Mucosa of gallbladder (tissue), 1 donor: ENCODE data around the gene MTLN. TPM values are rescaled to one million over a fixed set of nuclear protein-coding genes. Genes with fewer than 3 reads are reported as not detected.
"Not testable (repeated sequence)": the region's sequence is repeated elsewhere in the genome, so short reads cannot be mapped to it uniquely, and the experiment has no call there.

Experiments
- DNase-seq: peaks from one replicate; pipeline ENCODE4 v3.0.0-alpha.2; 2020; ENCODE audit warnings: low spot score
- total RNA-seq: library from RNA; stranded (reverse); gene quantifications from one replicate; pipeline ENCODE4 v1.2.1, GENCODE V29; 2021
- donor health status: DM: no; HTN: no; CAD: no.

Gene MTLN
- total RNA-seq, 1 donor from 2014 or later: 60.0 TPM

DNA sequence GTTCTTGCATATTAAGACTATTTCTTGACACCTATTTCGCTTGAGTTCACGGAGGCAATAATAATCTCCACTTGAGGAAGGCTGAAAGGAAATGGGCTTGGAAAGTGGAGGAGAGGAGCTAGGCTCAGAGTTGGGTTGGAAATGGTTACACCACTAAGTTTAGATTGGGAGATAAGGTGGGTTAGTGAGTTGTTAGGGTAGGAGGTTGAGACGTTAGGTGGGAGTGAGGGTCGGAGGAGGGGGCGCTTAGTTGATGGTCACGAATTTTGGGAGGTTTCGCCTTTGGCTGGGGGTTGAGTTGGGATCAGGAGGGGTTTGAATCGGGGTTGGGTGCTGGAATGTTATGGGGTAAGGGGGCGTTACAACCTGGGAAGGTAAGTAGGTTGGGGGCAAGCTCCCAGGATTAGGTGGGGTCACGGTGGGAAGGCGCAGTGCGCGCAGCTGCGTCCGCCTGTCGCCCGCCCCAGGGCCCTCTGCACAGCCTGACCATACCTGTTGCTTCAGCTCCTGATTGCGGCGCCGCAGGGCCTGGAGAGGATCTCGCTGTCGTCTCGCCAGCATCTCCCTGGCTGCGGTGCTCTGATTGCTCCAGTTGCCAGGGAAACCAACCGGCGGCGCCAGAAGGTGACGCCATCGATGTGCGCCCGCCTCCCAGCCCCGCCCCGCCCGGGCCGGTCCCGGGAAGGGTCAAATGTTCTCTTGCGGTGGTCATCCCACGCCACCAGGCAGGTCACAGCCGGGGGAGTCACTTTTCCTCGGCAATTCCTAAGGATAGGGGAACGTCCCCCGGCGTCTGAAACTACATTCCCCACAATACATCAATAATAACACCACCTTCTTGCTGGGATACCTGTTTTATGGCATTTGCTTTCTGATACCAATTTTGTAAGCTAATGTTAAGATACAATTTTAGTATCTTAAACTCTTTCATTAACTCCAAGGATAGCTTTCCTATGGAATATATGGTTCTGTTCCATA lies 7.7 kb downstream of the MTLN start, which contains the start of gene NPHP1:
TSS of gene NPHP1 (minus strand) at position 606 of the 978 bp plus-strand sequence. CDS start at position 561, 45 bp downstream.
- peak; percentile 88 for DNase-seq

DNA sequence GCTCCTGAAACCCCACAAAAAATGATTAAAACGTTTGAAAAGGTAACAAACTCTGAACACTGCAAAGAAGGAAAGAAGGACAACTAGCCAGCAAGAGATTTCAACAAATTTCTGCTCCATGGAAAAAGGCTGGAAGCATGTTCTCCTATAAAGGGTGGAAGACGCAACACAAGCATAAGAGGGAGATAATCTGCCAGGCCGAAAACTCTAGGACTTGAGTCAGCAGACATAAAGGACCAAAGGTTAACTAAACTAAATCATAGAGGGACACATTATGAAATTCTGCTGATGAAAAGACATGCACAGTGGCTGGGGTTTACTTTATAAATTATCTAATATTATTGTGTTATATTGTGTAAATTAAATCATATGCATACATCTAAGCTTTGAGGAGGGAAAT lies 14.3 kb downstream of the MTLN start:
- no peak for DNase-seq

DNA sequence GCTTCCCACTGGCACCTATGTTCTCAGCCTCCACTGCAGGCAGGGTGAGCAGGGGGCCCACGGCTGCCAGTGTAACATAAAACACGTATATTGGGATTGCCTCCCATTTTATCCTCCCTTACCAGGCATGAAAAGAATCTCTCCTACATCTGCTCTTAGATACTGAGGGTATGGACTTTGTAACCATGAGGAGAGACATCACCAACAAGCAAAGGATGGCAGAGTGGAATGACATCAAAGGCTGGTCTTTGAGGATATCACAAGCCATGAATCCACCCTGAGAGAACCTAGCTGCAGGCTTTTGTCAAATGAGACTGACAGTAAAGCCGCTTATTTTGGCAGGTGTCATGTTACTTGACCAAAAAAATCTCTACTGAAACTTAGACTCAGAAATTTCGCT lies 14.9 kb downstream of the MTLN start:
- DNase-seq: no peak

DNA sequence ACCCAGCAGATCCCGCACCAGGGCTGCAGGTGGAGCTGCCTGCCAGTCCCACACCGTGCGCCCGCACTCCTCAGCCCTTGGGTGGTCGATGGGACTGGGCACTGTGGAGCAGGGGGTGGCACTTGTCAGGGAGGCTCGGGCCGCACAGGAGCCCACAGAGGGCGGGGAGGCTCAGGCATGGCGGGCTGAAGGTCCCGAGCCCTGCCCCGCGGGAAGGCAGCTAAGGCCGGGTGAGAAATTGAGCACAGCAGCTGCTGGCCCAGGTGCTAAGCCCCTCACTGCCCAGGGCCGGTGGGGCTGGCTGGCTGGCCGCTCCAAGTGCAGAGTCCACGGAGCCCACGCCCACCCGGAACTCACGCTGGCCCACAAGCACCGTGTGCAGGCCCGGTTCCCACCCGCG lies 22.2 kb downstream of the MTLN start:
- not testable (repeated sequence) for DNase-seq

DNA sequence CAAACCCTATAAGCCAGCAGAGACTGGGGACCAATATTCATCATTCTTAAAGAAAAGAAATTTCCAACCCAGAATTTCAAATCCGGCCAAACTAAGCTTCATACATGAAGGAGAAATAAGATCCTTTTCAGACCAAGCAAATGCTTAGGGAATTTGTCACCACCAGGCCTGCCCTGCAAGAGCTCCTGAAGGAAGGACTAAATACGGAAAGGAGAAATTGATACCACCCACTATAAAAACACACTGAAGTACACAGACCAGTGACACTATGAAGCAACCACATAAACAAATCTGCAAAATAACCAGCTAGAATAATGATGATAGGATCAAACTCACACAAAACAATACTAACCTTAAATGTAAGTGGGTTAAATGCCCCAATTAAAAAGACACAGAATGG lies 29.9 kb downstream of the MTLN start:
- DNase-seq: no peak

DNA sequence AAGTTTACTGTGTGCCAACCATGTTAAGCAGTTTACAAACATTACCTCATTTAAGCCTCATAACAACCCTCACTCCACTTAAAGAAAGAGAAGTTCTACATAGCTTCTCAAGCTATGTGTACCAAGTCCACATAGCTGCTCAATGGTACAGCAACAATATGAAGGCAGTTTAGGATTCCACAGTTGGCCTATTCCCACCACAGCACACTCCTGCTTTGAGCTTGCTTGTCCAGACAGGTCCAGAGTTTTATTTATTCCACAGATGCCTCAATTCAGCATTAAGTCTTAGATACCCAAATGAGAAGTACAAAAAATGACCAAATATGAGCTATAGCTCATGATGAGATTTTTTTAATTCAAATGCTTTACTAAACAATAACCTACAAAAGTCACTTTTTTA lies 32.3 kb downstream of the MTLN start:
- no peak for DNase-seq

DNA sequence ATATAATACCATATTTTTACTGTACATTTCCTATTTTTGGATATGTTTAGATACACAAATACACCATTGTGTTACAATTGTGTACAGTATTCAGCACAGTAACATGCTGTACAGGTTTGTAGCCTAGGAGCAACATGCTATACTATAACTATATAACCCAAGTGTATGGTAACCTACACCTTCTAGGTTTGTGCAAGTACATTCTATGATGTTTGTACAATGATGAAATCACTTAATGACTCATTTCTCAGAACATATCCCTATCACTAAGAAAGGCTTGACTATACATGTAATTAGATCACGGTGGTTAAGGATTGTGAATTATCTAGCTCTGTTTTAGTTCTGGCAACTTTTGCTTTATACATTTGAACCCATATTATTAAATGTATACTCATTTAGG lies 38.8 kb downstream of the MTLN start:
- no peak for DNase-seq

DNA sequence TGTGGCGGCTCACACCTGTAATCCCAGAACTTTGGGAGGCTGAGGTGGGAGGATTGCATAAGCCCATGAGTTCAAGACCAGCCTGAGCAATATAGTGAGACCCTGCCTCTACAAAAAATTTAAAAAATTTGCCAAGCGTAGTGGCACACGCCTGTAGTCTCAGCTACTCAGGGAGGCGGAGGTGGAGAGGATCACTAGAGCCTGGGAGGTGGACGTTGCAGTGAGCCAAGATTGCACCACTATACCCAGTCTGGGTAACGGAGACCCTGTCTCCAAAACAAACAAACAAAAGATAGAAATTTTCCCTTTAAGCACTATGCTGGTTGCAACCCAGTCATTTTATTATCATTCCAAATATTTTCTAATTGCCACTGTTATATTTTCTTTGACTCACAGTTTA lies 39.8 kb downstream of the MTLN start:
- DNase-seq: no peak

DNA sequence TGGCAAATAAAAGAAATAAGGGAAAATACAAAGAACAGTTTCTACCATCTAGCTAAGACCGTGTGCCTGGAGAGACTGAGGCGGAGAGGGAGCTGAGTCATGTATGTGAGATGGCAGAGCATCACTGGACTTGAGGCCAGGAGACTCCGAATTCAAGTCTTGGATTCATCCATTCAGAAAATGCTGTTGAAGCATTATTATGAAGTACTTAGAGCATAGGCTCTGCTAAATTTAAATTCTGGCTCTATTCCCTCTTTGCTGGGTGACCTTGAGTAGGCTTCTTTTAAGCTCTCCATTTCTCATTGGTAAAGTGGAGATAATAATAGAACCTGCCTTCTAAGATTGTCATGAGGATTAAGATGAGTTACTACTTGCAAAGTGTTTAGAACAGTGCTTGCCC lies 42.2 kb downstream of the MTLN start:
- no peak for DNase-seq

DNA sequence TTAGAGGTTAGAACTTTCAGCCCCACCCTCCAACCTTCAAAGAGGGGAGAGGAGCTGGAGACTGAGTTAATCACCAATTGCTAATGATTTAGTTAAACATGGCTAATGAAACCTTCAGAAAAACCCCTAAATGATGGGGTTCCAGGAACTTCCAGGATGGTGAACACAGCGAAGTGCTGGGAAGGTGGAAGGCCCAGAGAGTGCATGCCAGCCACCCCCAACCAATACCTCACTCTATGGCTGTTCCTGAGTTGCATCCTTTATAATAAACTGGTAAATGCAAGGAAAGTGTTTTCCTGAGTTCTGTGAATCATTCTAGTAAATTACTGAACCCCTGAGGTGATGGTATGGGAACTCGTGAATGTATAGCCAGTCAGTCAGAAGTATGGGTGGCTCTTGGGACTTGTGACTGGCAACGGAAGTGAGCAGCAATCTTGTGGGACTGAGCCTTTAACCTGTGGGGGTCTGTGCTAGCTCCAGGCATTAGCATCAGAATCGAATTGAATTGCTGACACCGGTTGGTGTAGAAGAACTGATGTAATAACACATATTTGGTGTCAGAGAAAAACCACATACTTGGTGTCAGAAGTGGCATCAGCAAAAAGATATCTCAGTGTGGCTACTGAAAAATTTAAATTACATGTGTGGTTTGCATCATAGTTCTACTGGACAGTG lies 44.9 kb downstream of the MTLN start:
- no peak for DNase-seq

DNA sequence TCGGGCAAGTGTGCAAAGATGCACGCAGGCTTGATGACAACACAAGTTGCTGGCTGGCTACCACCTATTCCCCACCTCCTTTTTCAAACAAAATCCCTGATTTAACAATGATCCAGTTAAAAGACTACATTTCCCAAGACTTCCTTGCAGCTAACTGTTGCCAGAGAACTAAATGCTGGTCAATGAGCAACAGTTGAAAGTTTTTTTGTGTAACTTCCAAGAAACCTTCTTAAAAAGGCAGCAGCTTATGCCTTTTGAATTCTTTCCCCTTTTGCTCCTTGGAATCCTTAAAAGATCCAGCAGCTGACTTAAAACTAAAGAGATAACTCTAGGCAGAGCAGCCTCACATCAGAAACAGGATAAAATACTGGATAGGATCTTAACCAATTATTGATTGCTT lies 46.1 kb downstream of the MTLN start:
- DNase-seq: no peak

Other genes starting within 250 kb of the MTLN start
- 43.7 TPM for gene MALL, start 96.7 kb downstream of the MTLN start, total RNA-seq
- 8.6 TPM for gene NPHP1, start 7.5 kb downstream of the MTLN start, total RNA-seq